HG03025 (cell line): ENCODE measurements around the gene CD7.

ENCODE experiments used
- ATAC-seq: cut with Tn5 transposase; IDR thresholded peaks from one replicate; pipeline ENCODE4 v1.9.1; 2021; ENCODE audit warnings: mild to moderate bottlenecking, moderate library complexity; ENCODE audit not compliant: unreplicated experiment, low FRiP score

Gene CD7

DNA sequence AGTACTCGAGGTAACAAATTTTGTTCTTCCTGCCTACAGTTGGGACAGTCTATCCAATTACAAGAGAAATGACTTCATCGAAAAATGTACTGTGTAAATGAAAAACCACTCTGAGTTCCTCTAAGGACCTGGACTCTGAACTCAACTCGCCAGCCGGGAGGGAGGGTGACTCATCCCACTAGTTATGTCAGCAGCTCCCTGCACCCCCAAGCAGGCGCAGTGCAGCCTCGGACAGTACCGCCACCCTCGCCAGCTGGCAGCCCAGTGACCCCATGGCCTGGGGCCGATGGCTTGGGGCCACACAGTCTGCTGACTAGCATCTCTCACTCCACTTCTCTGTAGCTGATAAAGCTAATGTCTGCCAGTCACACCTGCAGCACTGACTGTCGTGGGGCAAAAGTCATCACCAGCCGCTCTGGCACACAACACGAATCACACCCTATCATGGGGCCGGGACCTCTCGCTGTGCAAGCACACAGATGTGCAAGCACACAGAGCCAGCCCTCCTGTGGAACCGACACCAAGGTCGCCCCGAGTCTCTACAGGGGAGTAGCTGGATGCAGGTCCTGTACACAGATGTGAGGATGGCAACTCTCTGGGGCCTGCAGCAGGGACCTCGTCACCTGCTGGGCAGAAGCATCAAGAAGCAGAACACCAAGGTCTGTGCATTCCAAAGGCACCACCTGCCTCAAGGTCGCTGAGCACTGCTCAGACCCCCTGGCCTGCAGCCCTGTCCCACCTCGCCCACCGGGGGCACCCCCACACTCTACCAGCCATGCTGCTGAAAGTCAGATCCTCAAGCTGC is 49.6 kb downstream of the CD7 start:
- ATAC-seq = no peak

DNA sequence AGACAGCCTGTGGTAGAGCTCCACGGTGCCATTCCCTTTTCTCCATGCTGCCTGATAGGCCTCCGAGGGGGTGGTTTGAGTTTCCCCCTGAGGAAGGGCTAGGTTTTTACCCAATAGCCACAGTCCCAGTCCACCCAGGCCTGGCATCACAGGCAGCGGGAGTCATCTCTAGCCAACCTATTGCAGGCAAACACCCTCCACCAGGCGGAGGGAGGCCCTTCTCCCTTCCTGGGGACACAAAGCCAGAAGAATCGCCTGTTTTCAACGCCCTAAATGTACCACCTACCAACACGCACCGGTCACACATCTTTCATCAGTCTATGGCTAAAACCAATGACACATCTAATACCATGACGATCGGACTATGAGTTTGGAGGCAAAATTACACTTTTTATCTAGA is 51.3 kb downstream of the CD7 start:
- ATAC-seq = no peak
